Trophoblast cell (in vitro differentiated cells and primary cell): Measurements from ENCODE around the gene RAI1.

Experiments
- DNase-seq, 2 donors: peaks; one replicate each; pipeline ENCODE4 v3.0.0-alpha.2; 2016
- H2AFZ ChIP-seq: 2 replicates; pipeline ENCODE4 v1.6.1; 2013; ENCODE audit warnings: low read length, moderate library complexity, mild to moderate bottlenecking; ENCODE audit not compliant: insufficient read depth, poor library complexity
- H2AK5ac ChIP-seq: 2 replicates; pipeline ENCODE4 v1.6.1; 2013; ENCODE audit warnings: mild to moderate bottlenecking, low read length
- H2BK120ac ChIP-seq: 2 replicates; pipeline ENCODE4 v1.6.1; 2013; ENCODE audit warnings: low read length, mild to moderate bottlenecking, moderate library complexity; ENCODE audit not compliant: insufficient read depth, poor library complexity
- H2BK12ac ChIP-seq: 2 replicates; pipeline ENCODE4 v1.6.1; 2013; ENCODE audit warnings: mild to moderate bottlenecking, low read length, moderate library complexity
- H2BK5ac ChIP-seq: 2 replicates; pipeline ENCODE4 v1.6.1; 2013; ENCODE audit warnings: low read length, low read depth, moderate library complexity, mild to moderate bottlenecking; ENCODE audit not compliant: poor library complexity
- H3K14ac ChIP-seq: 2 replicates; pipeline ENCODE4 v1.6.1; 2013; ENCODE audit warnings: mild to moderate bottlenecking, low read length
- H3K18ac ChIP-seq: 2 replicates; pipeline ENCODE4 v1.6.1; 2013; ENCODE audit warnings: mild to moderate bottlenecking, low read length
- H3K23ac ChIP-seq: 2 replicates; pipeline ENCODE4 v1.6.1; 2013; ENCODE audit warnings: low read length
- H3K27ac ChIP-seq: 2 replicates; pipeline ENCODE4 v1.5.1; 2013; ENCODE audit warnings: low read depth, mild to moderate bottlenecking, inconsistent platforms, low read length, moderate library complexity
- H3K27me3 ChIP-seq: 2 replicates; pipeline ENCODE4 v1.6.1; 2013; ENCODE audit warnings: inconsistent platforms, mild to moderate bottlenecking, low read length, moderate library complexity; ENCODE audit not compliant: insufficient read depth
- H3K36me3 ChIP-seq, 2 experiments: 1 replicate in 1 of 2; 2 replicates in 1 of 2; pipeline ENCODE4 v1.6.1; 2013; ENCODE audit warnings: low read length in 2 of 2, mild to moderate bottlenecking in 2 of 2, moderate library complexity in 1 of 2; ENCODE audit not compliant: insufficient read depth in 2 of 2, control insufficient read depth in 1 of 2
- H3K4ac ChIP-seq: 2 replicates; pipeline ENCODE4 v1.6.1; 2013; ENCODE audit warnings: low read depth, mild to moderate bottlenecking, low read length, moderate library complexity
- H3K4me1 ChIP-seq, 2 experiments: 1 replicate in 1 of 2; 2 replicates in 1 of 2; pipeline ENCODE4 v1.6.1; 2013; ENCODE audit warnings: low read length in 2 of 2, mild to moderate bottlenecking in 2 of 2, moderate library complexity in 1 of 2; ENCODE audit not compliant: insufficient read depth in 2 of 2, control insufficient read depth in 1 of 2
- H3K4me2 ChIP-seq: 2 replicates; pipeline ENCODE4 v1.6.1; 2013; ENCODE audit warnings: inconsistent platforms, mild to moderate bottlenecking, low read length, moderate library complexity
- H3K4me3 ChIP-seq: 2 replicates; pipeline ENCODE4 v1.5.1; 2013; ENCODE audit warnings: mild to moderate bottlenecking, low read depth, low read length, inconsistent platforms
- H3K79me1 ChIP-seq: one replicate; pipeline ENCODE4 v1.6.1; 2013; ENCODE audit warnings: low read length
- H3K79me2 ChIP-seq: 2 replicates; pipeline ENCODE4 v1.6.1; 2013; ENCODE audit warnings: low read length, mild to moderate bottlenecking; ENCODE audit not compliant: control insufficient read depth, insufficient read depth, poor library complexity
- H3K9ac ChIP-seq: 2 replicates; pipeline ENCODE4 v1.6.1; 2013; ENCODE audit warnings: mild to moderate bottlenecking, low read length
- H3K9me3 ChIP-seq: 2 replicates; pipeline ENCODE4 v1.6.1; 2013; ENCODE audit warnings: low read depth, mild to moderate bottlenecking, control low read depth, inconsistent platforms, low read length; ENCODE audit not compliant: insufficient read depth
- H4K12ac ChIP-seq: 2 replicates; pipeline ENCODE4 v1.6.1; 2013; ENCODE audit warnings: low read depth, mild to moderate bottlenecking, low read length, moderate library complexity
- H4K8ac ChIP-seq: 2 replicates; pipeline ENCODE4 v1.6.1; 2013; ENCODE audit warnings: low read depth, mild to moderate bottlenecking, low read length, moderate library complexity
- H4K91ac ChIP-seq: one replicate; pipeline ENCODE4 v1.6.1; 2013; ENCODE audit warnings: low read depth, mild to moderate bottlenecking, low read length, moderate library complexity
- WGBS: extraction: QIAGEN DNeasy Blood & Tissue Kit; methylation state at CpG from one replicate; pipeline ENCODE4 v1.1.7; 2013; ENCODE audit warnings: missing lambda C conversion rate; ENCODE audit not compliant: insufficient read length, insufficient coverage; ENCODE audit errors: extremely low coverage; 5-methylcytosine and 5-hydroxymethylcytosine counted together

The RAI1 gene

DNA sequence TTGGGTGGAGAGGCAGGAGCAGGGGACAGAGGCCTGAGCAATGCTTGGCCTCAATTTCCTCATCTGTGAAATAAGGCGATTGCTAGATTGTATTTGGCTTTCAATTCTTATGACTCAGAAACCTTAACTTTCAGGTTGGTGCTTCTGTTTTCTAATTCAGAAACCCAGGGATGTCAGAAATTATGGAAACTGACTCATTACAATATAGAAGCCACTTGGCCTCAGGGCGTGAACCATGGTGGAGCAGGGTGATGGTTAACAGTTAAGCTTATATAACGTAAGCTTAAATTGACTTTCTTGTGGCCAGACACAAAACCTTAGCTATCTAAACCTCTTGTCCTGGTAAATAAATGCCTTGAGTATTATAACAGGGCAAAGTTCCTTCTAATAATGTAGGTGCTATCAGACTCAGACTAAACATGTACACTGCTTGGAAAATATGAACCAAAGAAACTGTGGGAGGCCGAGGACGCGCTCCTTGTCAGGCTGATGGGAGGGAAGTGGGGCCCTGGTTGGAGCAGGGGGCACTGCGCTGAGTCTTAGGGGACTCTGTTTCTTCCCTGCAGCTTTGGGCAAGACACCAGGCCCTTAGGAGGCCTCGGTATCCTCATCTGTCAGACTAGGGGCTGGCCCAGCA, 172.7 kb downstream of the RAI1 start:
- H4K91ac ChIP-seq: no peak overlapping the region
- H2BK5ac ChIP-seq: no peak overlapping the region
- H3K4me3 ChIP-seq: no peak overlapping the region
- no peak overlapping the region for H3K18ac ChIP-seq
- H3K9me3 ChIP-seq: no peaks in the 10 kb centered on the region
- no peak overlapping the region for H4K12ac ChIP-seq
- H3K36me3 ChIP-seq: peaks cover 2 to 11% of the 10 kb centered on the region in 2 experiments
- no peak for DNase-seq
- peaks cover 0 to 6% of the 10 kb centered on the region in 2 experiments for H3K4me1 ChIP-seq
- no peak overlapping the region for H3K9ac ChIP-seq
- H3K4ac ChIP-seq: no peak overlapping the region
- H3K79me2 ChIP-seq: no peaks in the 10 kb centered on the region
- H3K14ac ChIP-seq: no peak overlapping the region
- no peaks in the 10 kb centered on the region for H3K79me1 ChIP-seq
- no peak overlapping the region for H3K4me2 ChIP-seq
- H2BK12ac ChIP-seq: no peak overlapping the region
- no CpG with 5 or more reads among the region's 8 CpGs for WGBS
- H2BK120ac ChIP-seq: no peak overlapping the region
- H3K27me3 ChIP-seq: no peaks in the 10 kb centered on the region
- no peak overlapping the region for H2AFZ ChIP-seq
- no peak overlapping the region for H3K23ac ChIP-seq
- no peak overlapping the region for H2AK5ac ChIP-seq
- no peak overlapping the region for H4K8ac ChIP-seq
- no peak overlapping the region for H3K27ac ChIP-seq

- no peak overlapping the region for H4K91ac ChIP-seq
- H4K12ac ChIP-seq: no peak overlapping the region
- H3K18ac ChIP-seq: no peak overlapping the region
- H3K79me1 ChIP-seq: no peaks in the 10 kb centered on the region
- H3K4me2 ChIP-seq: no peak overlapping the region
- no peak overlapping the region for H3K14ac ChIP-seq
- H3K9me3 ChIP-seq: no peaks in the 10 kb centered on the region
- no peak overlapping the region for H2BK120ac ChIP-seq
- H2BK12ac ChIP-seq: no peak overlapping the region
- no peak overlapping the region for H2AK5ac ChIP-seq
- no peak overlapping the region for H2BK5ac ChIP-seq
- no CpG with 5 or more reads among the region's 3 CpGs for WGBS
- H3K27me3 ChIP-seq: no peaks in the 10 kb centered on the region
- peaks cover 4 to 7% of the 10 kb centered on the region in 2 experiments for H3K36me3 ChIP-seq
- no peak overlapping the region for H3K4me3 ChIP-seq
- no peaks in the 10 kb centered on the region for H3K79me2 ChIP-seq
- H3K4ac ChIP-seq: no peak overlapping the region
- H3K27ac ChIP-seq: no peak overlapping the region
- no peak overlapping the region for H3K23ac ChIP-seq
- no peak overlapping the region for H4K8ac ChIP-seq
- peaks cover 0 to 6% of the 10 kb centered on the region in 2 experiments for H3K4me1 ChIP-seq
- no peak overlapping the region for H3K9ac ChIP-seq
- H2AFZ ChIP-seq: no peak overlapping the region
- DNase-seq: no peak
These were observed 174.7 kb downstream of the RAI1 start for GRCh38 chr17:17855976-17856375.

GRCh38 chr17:17856386-17856785, 175.1 kb downstream of the RAI1 start:
- Histone ChIP-seq H3K23ac (no peak overlapping the region), H3K14ac (no peak overlapping the region)

DNA sequence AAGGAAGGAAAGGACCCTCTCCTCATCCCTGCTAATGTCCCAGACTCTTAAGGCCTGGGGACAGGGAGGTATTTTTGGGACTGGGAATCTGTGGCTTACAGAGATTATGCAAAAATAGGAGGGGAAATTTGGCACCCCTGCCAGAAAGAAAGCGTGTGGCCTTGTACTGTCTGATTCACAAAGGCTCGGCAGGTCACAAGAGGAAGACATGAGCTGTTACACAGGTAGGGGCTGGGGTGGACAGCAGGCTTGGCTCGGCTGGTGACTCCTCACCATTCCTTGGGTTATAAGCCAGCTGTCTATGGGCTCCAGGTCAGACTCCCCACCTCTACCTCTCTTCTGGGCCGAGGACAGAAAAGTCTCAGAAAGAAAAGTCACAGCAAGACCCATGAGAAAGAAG, 176.2 kb downstream of the RAI1 start:
- Histone ChIP-seq H2BK5ac (no peak overlapping the region), H4K91ac (no peak overlapping the region), H3K27ac (no peak overlapping the region), H3K9ac (no peak overlapping the region), H3K4me2 (no peak overlapping the region), H2AK5ac (no peak overlapping the region), H3K9me3 (no peaks in the 10 kb centered on the region), H3K4ac (no peak overlapping the region), H3K79me1 (no peaks in the 10 kb centered on the region), H3K23ac (no peak overlapping the region), H4K12ac (no peak overlapping the region), H2AFZ (no peak overlapping the region), H4K8ac (no peak overlapping the region), H2BK12ac (no peak overlapping the region), H3K18ac (no peak overlapping the region), H3K14ac (no peak overlapping the region), H2BK120ac (no peak overlapping the region), H3K4me1 (peaks cover 0 to 6% of the 10 kb centered on the region in 2 experiments), H3K36me3 (peaks cover 7 to 13% of the 10 kb centered on the region in 2 experiments), H3K4me3 (no peak overlapping the region), H3K79me2 (no peaks in the 10 kb centered on the region), H3K27me3 (no peaks in the 10 kb centered on the region)
- DNase-seq: no peak
- WGBS: no CpG with 5 or more reads among the region's 4 CpGs

More at GRCh38 chr17:17856386-17856785, 175.1 kb downstream of the RAI1 start:
- no peak overlapping the region for H4K12ac ChIP-seq
- H3K27me3 ChIP-seq: no peaks in the 10 kb centered on the region
- no peak overlapping the region for H2AFZ ChIP-seq
- H3K79me2 ChIP-seq: no peaks in the 10 kb centered on the region
- H3K18ac ChIP-seq: no peak overlapping the region
- H3K9ac ChIP-seq: peak overlapping the region; percentile 10
- no CpG with 5 or more reads among the region's 2 CpGs for WGBS
- no peak overlapping the region for H4K91ac ChIP-seq
- H2BK120ac ChIP-seq: no peak overlapping the region
- H3K4me2 ChIP-seq: no peak overlapping the region
- H2BK12ac ChIP-seq: no peak overlapping the region
- DNase-seq: no peak
- H3K4me1 ChIP-seq: peaks cover 0 to 6% of the 10 kb centered on the region in 2 experiments
- H3K4me3 ChIP-seq: no peak overlapping the region
- H3K79me1 ChIP-seq: no peaks in the 10 kb centered on the region
- H3K36me3 ChIP-seq: peaks cover 3 to 9% of the 10 kb centered on the region in 2 experiments
- no peaks in the 10 kb centered on the region for H3K9me3 ChIP-seq
- no peak overlapping the region for H3K27ac ChIP-seq
- no peak overlapping the region for H2AK5ac ChIP-seq
- H2BK5ac ChIP-seq: no peak overlapping the region
- no peak overlapping the region for H3K4ac ChIP-seq
- H4K8ac ChIP-seq: no peak overlapping the region
